HG02798 (cell line): Measurements from ENCODE around the gene YTHDF1.

Experiments used
- ATAC-seq: cut with Tn5 transposase; IDR thresholded peaks from one replicate; pipeline ENCODE4 v1.9.1; 2021; ENCODE audit warnings: mild to moderate bottlenecking; ENCODE audit not compliant: unreplicated experiment, poor library complexity

Gene YTHDF1

GRCh38 chr20:63214514-63214913, 1.4 kb downstream of the YTHDF1 start:
- no peak for ATAC-seq

- ATAC-seq, result no peak
Observed at GRCh38 chr20:63212792-63213191, 3.1 kb downstream of the YTHDF1 start.

GRCh38 chr20:63212393-63212730, 3.6 kb downstream of the YTHDF1 start:
- no peak for ATAC-seq

DNA sequence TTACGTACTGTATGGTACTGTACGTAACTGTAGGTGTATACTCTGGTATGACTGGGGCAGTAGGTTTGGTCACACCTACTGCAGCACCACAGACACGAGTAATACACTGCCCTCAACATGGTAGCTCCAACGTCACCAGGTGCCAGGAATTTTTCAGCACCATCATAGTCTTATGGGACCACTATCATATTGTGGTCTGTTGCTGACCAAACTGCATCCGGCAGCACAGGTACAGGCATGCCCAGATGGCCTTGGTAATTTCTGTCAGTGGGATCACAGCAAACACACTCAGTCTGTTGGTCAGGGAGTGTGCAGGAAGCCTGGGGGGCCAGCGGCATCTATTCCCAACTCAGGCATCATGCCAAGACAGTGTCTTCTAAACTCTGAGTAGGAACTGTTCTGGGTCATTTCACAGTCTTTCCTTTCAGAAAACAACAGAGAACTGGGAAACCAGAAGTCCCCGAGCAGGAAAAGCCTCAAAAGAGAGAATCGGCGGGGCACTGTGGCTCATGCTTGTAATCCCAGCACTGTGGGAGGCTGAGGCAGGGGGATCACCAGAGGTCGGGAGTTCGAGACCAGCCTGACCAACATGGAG, 5.8 kb downstream of the YTHDF1 start:
- ATAC-seq, result no peak

DNA sequence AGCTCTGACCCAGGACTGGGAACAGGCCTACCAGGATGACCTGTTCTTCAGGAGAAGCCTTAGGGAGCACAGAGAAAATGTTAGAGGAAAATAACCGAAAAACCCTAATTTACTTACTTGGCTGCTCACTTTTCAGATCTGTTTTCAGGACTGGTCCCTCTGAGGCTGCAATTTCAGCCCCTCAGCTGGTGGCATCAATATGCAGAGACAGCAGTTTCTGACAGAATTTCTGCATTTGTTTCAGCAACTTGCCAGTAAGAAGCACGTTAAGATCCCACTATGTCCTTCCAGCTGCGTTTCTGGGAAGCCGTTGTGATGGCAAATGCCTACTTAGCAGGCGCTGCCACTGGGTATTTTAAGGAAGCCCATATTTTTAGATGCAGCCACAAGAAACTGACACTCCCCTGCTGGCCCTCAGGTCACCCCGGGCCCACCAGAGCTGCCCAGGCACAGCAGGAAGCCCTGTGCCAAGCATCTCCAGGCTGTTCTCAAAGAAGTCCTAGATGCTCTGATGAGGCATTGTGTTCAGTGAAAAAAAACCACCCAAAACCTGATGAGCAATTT, 7.5 kb downstream of the YTHDF1 start:
- no peak for ATAC-seq

- no peak for ATAC-seq
Observed at GRCh38 chr20:63206878-63207277, 9.1 kb downstream of the YTHDF1 start.

DNA sequence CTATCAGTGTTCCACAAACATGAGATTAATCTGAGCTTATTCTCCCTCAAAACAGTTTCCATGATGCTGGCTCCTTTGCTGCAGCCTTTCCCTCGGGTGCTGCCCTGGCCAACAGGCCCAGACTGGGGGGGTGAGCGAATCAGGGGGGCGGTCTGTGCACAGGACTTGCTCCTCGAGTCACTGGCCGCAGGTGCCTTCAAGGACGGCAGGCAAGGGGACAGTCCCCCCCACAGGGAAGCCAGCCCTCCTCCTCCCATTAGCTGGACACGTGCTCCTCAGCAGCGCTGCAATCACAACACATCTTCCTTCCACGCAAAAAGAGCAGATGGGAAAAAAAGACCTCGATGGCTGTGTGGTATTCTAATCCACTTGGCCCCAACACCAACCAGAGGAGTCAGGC, 10.0 kb downstream of the YTHDF1 start:
- ATAC-seq, result no peak

DNA sequence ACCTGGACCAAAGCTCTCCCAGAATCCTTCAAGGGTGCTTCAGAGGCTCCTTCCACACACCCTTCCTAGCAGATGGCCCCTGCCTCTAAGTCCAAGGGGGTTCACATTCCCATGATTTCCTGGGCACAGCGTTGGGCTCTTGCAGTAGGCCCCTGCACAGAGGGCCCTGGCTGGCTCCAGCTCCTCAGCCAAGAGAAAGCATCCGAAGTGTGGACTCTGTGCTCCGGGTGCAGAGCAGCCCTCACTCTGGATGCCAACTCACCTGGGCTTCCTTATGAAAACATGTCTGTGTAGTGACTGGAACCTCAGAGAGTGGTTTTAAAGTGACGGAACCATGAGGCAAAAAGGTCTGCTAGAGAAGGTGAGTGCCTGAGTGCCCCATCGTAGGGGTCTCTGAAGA, 11.6 kb downstream of the YTHDF1 start:
- ATAC-seq, result no peak

- ATAC-seq, result no peak
Observed at GRCh38 chr20:63202811-63203526, 13.0 kb downstream of the YTHDF1 start.

DNA sequence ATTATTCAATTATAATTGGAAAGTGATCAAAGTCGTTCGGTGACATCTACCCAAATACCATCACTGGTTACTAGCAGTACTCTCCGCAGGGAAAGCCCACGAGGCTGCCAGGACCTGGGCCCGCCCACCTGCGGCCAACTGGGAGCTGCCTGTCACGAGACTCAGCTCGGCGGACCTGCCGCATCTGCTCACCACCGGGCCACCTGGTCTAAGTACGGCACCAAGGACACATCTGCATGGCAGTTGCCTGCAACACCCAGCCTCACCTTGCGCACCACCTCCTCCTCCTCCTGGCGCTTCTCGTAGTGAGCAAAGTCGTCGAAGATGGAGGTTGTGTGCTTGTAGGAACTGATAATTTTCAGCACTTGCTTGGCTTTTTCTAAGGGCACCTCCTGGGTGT, 13.9 kb downstream of the YTHDF1 start:
- ATAC-seq, result no peak

- no peak for ATAC-seq
Observed at GRCh38 chr20:63198606-63199005, 17.3 kb downstream of the YTHDF1 start.

DNA sequence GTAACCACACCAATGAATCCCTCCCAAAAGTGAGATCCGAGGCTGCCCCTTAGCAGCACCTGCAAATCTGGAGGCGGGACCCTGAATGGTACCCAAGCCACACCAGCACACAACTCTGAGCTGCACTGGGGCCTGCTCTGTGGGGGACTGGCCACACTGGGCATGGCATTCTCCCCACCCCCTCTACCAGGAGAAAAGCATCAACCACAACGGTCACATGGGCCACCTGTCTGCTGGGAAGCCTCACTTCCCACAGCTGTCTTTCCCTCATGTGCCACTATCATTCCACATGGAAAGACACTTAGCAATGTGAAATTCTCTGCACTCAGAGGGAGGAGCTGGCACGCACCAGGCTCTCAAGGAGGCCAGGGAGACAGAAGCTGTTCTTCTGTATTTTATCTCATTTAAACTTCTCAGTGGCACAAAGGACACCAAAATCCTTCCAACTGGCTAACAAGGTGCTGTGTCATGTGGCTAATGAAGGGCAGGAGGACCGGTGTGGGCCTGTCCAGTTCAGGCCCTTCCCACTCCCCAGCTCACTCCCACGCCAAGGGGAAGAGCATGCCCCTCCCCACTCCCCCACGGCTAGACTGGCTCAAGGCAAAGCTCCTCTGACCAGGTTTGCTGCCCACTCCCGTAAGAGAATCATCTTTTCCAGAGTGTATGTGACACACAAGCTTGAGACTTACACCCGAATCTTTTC, 19.0 kb downstream of the YTHDF1 start:
- no peak for ATAC-seq

- no peak for ATAC-seq
Observed at GRCh38 chr20:63194797-63195173, 21.1 kb downstream of the YTHDF1 start.

DNA sequence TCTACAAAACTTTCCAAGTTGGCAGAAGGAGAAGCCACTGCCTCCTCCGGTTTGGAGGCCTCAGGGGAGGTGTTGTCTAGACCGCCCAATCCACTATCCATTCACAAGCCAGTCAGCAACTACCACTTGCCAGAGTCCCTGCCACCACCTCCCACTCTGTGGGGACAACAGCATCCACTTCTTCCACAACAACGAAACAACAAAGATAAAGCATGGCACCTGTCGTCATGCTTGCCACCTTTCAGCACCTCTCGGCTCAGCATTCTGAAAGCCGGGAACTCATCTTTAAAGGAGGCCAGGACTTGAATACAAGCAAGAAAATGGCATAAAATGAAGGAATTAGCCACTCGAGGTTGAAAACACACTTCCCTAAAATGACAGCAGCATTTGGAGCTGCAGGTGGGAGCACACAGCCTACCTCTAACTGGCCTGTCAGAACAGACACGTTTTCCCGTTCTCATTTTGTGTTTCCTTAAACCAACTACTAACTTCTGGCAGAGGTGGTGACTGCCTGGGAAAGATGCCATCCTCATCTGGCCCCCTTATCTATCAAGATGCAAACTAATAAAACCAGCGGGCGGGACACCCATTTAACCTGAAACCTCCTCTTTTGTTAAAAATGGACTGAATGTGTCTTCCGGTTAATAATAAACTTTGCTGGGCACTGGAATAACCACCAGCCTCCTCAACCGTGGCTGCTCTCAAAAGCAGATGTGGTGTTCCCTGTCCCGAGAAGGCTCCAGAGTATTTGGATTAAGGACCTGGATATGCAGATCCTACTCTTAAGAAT, 21.7 kb downstream of the YTHDF1 start:
- no peak for ATAC-seq

DNA sequence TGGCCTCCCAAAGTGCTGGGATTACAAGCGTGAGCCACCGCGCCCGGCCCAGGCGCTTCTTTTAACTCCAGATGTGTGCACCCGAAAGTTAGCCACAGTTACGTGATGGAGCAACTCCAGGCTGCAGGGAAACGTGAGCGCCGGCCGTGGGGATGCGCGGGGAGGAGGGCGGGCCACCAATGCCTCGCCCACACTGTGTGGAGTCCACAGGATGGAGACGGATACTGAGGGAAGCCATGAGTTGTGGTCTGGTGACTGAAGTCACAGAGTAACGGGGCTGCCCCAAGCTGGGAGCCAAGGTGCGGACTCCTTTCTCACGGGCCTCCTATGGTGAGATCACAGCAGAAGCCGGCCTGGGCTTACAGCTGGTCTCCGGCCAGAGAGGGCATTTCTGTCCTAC, 23.2 kb downstream of the YTHDF1 start:
- ATAC-seq, result no peak

DNA sequence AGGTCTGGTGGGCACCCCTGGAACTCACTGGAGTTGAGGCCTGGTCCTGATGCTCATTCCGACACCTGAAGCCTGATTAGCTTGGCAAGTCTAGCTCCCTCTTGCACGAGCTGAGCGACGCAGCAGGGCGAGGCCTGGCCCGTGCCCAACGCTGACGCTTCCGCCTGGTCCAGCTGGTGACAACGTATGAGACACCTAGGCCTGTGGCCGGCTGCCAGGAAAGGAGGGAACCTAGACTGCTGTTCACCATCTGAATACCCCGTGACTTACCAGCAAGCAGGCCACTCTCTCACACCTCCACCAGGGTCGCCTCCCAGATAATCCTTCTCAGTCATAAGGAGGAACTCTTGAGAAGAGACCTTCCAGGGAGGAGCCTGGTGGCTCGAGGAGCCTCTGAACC, 24.5 kb downstream of the YTHDF1 start:
- no peak for ATAC-seq

- ATAC-seq, result no peak
Observed at GRCh38 chr20:63190828-63191227, 25.1 kb downstream of the YTHDF1 start.

- ATAC-seq, result no peak
Observed at GRCh38 chr20:63189846-63190559, 25.9 kb downstream of the YTHDF1 start.

- no peak for ATAC-seq
Observed at GRCh38 chr20:63189322-63189642, 26.6 kb downstream of the YTHDF1 start.

GRCh38 chr20:63188641-63189321, 27.1 kb downstream of the YTHDF1 start:
- no peak for ATAC-seq
